A375 (cell line): ENCODE results near the gene FAM221A. TPM values are rescaled to one million over a fixed set of nuclear protein-coding genes. Genes with fewer than 3 reads are reported as not detected.

Experiments used
- small RNA-seq: library from RNA; depleted of rRNA; stranded (forward); fragments of <200 nt; gene quantifications from one replicate; pipeline ENCODE3, GENCODE V24; 2014
- total RNA-seq: library from RNA; depleted of rRNA; stranded (reverse); fragments of >200 nt; shearing (Covaris generic); gene quantifications from 2 replicates; pipeline ENCODE4 v1.2.3, GENCODE V29; 2014; rRNA removed

The FAM221A gene
- total RNA-seq: 1.6 and 1.8 TPM in 2 replicates

DNA sequence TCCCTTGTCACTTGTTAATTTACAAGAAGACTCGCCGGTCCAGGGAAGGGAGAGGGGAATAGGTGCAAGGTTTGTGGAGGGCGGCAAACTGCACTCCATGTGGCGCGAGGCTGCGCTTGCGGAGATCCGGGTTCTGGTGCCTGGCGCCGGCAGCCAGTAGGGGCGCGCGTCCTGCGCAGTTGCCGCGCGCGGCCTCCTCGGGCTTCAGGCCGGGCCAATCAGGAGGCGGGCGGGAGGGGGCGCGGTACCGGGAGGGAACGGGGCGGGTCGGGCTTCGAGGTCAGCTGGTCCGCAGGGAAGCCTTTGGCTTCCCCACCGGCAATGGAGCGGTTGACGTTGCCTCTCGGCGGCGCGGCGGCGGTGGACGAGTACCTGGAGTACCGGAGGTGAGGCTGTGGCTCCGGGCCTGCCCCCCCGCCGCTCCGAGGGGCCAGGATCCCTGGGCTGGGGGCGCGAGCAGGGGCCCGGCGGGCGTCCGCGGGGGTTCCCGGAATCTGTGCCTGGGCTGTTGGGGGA is at the start of gene FAM221A:
FAM221A (plus strand) TSS at position 302 of the 516 bp plus-strand sequence; CDS start at position 322, 20 bp downstream.

GRCh38 chr7:23710000-23710399 is 30.0 kb downstream of the FAM221A start, which contains the start of gene STK31:
TSS of gene STK31 (plus strand) at chr7:23710219. CDS start at chr7:23710286, 67 bp downstream.

Small RNA genes within 50 kb of the gene (small RNA-seq; reads per million reads assigned to genes)
- gene AC006026.2: not detected

Other genes with a start within 250 kb of the FAM221A start
- gene IGF2BP3, start 209.7 kb upstream of the FAM221A start, total RNA-seq: 121 and 146 TPM in 2 replicates
- 22.4 and 25.3 TPM in 2 replicates for gene TRA2A, start 148.2 kb upstream of the FAM221A start, total RNA-seq
- gene CCDC126, start 82.8 kb upstream of the FAM221A start, total RNA-seq: 4.0 and 6.5 TPM in 2 replicates
- gene STK31, start 30.0 kb downstream of the FAM221A start, total RNA-seq: 0.23 and 0.29 TPM in 2 replicates